IMR-90 (cell line): Measurements from ENCODE around the gene IL6. TPM values are rescaled to one million over a fixed set of nuclear protein-coding genes. Genes with fewer than 3 reads are reported as not detected.

Experiments
- ATAC-seq: fragments of 200-7000 bp; cut with Tn5 transposase; 2 replicates; pipeline ENCODE4 v1.9.1; 2020; ENCODE audit warnings: low read depth, mild to moderate bottlenecking, moderate library complexity
- BruUV-seq: library from RNA; stranded (reverse); fragments of 400-500 nt; replicated peaks from 2 replicates; lab custom pipeline; 2021; lab: Mats Ljungman, UMichigan
- CTCF ChIA-PET: fragments of 300-600 bp; formaldehyde crosslinking; extraction: SDS; loops from one replicate; lab custom pipeline; 2021; ENCODE audit warnings: antibody characterized with exemption; lab: Yijun Ruan, JAX
- POLR2A ChIA-PET: fragments of 300-600 bp; sonication (Branson Sonifier 250); formaldehyde crosslinking; loops from one replicate; lab custom pipeline; 2022; ENCODE audit warnings: antibody characterized with exemption; ENCODE audit not compliant: unreplicated experiment; lab: Charles Lee
- DNase-seq: peaks from one replicate; pipeline ENCODE4 v3.0.0; 2013
- H2AFZ ChIP-seq: replicated peaks from 2 replicates; pipeline ENCODE3; 2013; ENCODE audit warnings: low read length, mild to moderate bottlenecking; ENCODE audit not compliant: poor library complexity
- H2AK5ac ChIP-seq: 2 replicates; pipeline ENCODE4 v1.6.1; 2013; ENCODE audit warnings: low read depth, low read length, inconsistent platforms
- H2AK9ac ChIP-seq: replicated peaks from 2 replicates; pipeline ENCODE3; 2013; ENCODE audit warnings: mild to moderate bottlenecking, low read depth, low read length, moderate library complexity; ENCODE audit not compliant: poor library complexity
- H2BK120ac ChIP-seq: 2 replicates; pipeline ENCODE4 v1.6.1; 2013; ENCODE audit warnings: low read depth, low read length, inconsistent platforms
- H2BK15ac ChIP-seq: 3 replicates; pipeline ENCODE4 v1.6.1; 2013; ENCODE audit warnings: low read depth, low read length, inconsistent platforms
- H2BK20ac ChIP-seq: 2 replicates; pipeline ENCODE4 v1.6.1; 2013; ENCODE audit warnings: low read depth, mild to moderate bottlenecking, inconsistent platforms, low read length, moderate library complexity
- H2BK5ac ChIP-seq: 2 replicates; pipeline ENCODE4 v1.6.1; 2013; ENCODE audit warnings: mild to moderate bottlenecking, low read depth, low read length, inconsistent platforms; ENCODE audit not compliant: poor library complexity, severe bottlenecking
- H3K14ac ChIP-seq: replicated peaks from 2 replicates; pipeline ENCODE4 v1.6.1; 2013; ENCODE audit warnings: low read depth, low read length, inconsistent platforms
- H3K18ac ChIP-seq: 2 replicates; pipeline ENCODE4 v1.6.1; 2013; ENCODE audit warnings: low read depth, low read length, control low read depth
- H3K23ac ChIP-seq: 2 replicates; pipeline ENCODE4 v1.6.1; 2013; ENCODE audit warnings: low read depth, low read length, inconsistent platforms
- H3K27ac ChIP-seq: 2 replicates; pipeline ENCODE4 v1.5.1; 2013; ENCODE audit warnings: mild to moderate bottlenecking, control low read depth, low read length; ENCODE audit not compliant: insufficient read depth
- H3K27me3 ChIP-seq: 2 replicates; pipeline ENCODE4 v1.6.1; 2013; ENCODE audit warnings: low read length; ENCODE audit not compliant: control insufficient read depth, insufficient read depth
- H3K36me3 ChIP-seq: 2 replicates; pipeline ENCODE4 v1.6.1; 2013; ENCODE audit warnings: low read length, mixed read lengths; ENCODE audit not compliant: control insufficient read depth, insufficient read depth
- H3K4ac ChIP-seq: 2 replicates; pipeline ENCODE4 v1.6.1; 2013; ENCODE audit warnings: low read depth, low read length, inconsistent platforms
- H3K4me1 ChIP-seq: 2 replicates; pipeline ENCODE4 v1.6.1; 2013; ENCODE audit warnings: low read length, mixed read lengths; ENCODE audit not compliant: control insufficient read depth, insufficient read depth
- H3K4me2 ChIP-seq: 2 replicates; pipeline ENCODE4 v1.6.1; 2013; ENCODE audit warnings: low read depth, mild to moderate bottlenecking, control low read depth, low read length, moderate library complexity
- H3K4me3 ChIP-seq: 2 replicates; pipeline ENCODE4 v1.5.1; 2013; ENCODE audit warnings: low read depth, mild to moderate bottlenecking, control low read depth, low read length, moderate library complexity; ENCODE audit not compliant: insufficient read depth
- H3K56ac ChIP-seq: 2 replicates; pipeline ENCODE4 v1.6.1; 2013; ENCODE audit warnings: low read length, inconsistent platforms; ENCODE audit not compliant: insufficient read depth; ENCODE audit errors: extremely low read depth
- H3K79me1 ChIP-seq, 2 experiments: 2 replicates each; pipeline ENCODE4 v1.6.1; 2013; ENCODE audit warnings: low read length in 2 of 2, inconsistent platforms in 1 of 2, low read depth in 1 of 2
- H3K9ac ChIP-seq: 2 replicates; pipeline ENCODE4 v1.6.1; 2013; ENCODE audit warnings: low read depth, low read length, control low read depth
- H3K9me1 ChIP-seq: 2 replicates; pipeline ENCODE4 v1.6.1; 2013; ENCODE audit warnings: low read length, inconsistent platforms; ENCODE audit not compliant: insufficient read depth
- H3K9me3 ChIP-seq: 2 replicates; pipeline ENCODE4 v1.6.1; 2013; ENCODE audit warnings: low read length; ENCODE audit not compliant: control insufficient read depth, insufficient read depth
- H4K20me1 ChIP-seq: 2 replicates; pipeline ENCODE4 v1.6.1; 2013; ENCODE audit warnings: low read length, inconsistent platforms; ENCODE audit not compliant: insufficient read depth
- H4K5ac ChIP-seq: 2 replicates; pipeline ENCODE4 v1.6.1; 2013; ENCODE audit warnings: mild to moderate bottlenecking, low read depth, low read length, control low read depth
- H4K8ac ChIP-seq, 2 experiments: 2 replicates each; pipeline ENCODE4 v1.6.1; 2013; ENCODE audit warnings: low read depth in 2 of 2, low read length in 2 of 2, control low read depth in 1 of 2, inconsistent platforms in 1 of 2
- H4K91ac ChIP-seq: 2 replicates; pipeline ENCODE4 v1.6.1; 2013; ENCODE audit warnings: low read depth, low read length, inconsistent platforms; ENCODE audit not compliant: insufficient read depth
- CTCF ChIP-seq: conservative IDR thresholded peaks from 2 replicates; pipeline ENCODE4 v1.5.1; 2012; ENCODE audit warnings: mild to moderate bottlenecking, low read depth, low read length, improper control_type of control experiment
- MAZ ChIP-seq: IDR thresholded peaks from 2 replicates; pipeline ENCODE4 v1.6.1; 2012; ENCODE audit warnings: low read depth, mild to moderate bottlenecking, low read length, improper control_type of control experiment, moderate library complexity, borderline replicate concordance
- MXI1 ChIP-seq: IDR thresholded peaks from 2 replicates; pipeline ENCODE4 v1.6.1; 2012; ENCODE audit warnings: low read depth, mild to moderate bottlenecking, low read length, moderate library complexity, borderline replicate concordance
- RAD21 ChIP-seq: IDR thresholded peaks from 2 replicates; pipeline ENCODE4 v1.6.1; 2012; ENCODE audit warnings: low read length, improper control_type of control experiment
- RCOR1 ChIP-seq: IDR thresholded peaks from 2 replicates; pipeline ENCODE4 v1.6.1; 2012; ENCODE audit warnings: mild to moderate bottlenecking, low read length, improper control_type of control experiment; ENCODE audit not compliant: insufficient replicate concordance
- WGBS, 2 experiments: methylation state at CpG; one replicate each; pipeline versions ENCODE4 v1.1.5 to v1.1.7; 2013; ENCODE audit warnings: missing lambda C conversion rate in 2 of 2; ENCODE audit not compliant: insufficient read length in 1 of 2; ENCODE audit errors: extremely low coverage in 2 of 2; 5-methylcytosine and 5-hydroxymethylcytosine counted together
- dilution Hi-C: fragments of 300-500 bp; cut with HindIII; formaldehyde crosslinking; loops from one replicate; pipeline ENCODE4 v1.14.3; 2018; ENCODE audit warnings: low sequenced_read_pairs; ENCODE audit not compliant: unreplicated experiment
- in situ Hi-C: fragments of 300-500 bp; cut with MboI; formaldehyde crosslinking; loops from 3 replicates; pipeline ENCODE4 v1.14.3; 2019; ENCODE audit warnings: low sequenced_read_pairs, inconsistent platforms, mixed read lengths
- intact Hi-C: fragments of 100-400 bp; cut with micrococcal nuclease; formaldehyde crosslinking; loops from 2 replicates; pipeline ENCODE4 v1.10.0; 2022
- polyA plus RNA-seq, 3 experiments: library from polyadenylated mRNA; depleted of rRNA; stranded (reverse); fragments of >200 nt; gene quantifications; 2 replicates each; pipeline ENCODE4 v1.2.3, GENCODE V29; 2012; ENCODE audit warnings: low replicate concordance in 1 of 3
- total RNA-seq: library from RNA; depleted of rRNA; stranded (reverse); fragments of >200 nt; gene quantifications from 2 replicates; pipeline ENCODE4 v1.2.3, GENCODE V29; 2012

The IL6 gene
- total and polyA plus RNA-seq, 2 of the 4 experiments (the other 2 are of a cell fraction), result 15.2 to 50.8 TPM

- peak overlapping the region; percentile 80 for H4K5ac ChIP-seq
- peak overlapping the region; percentile 77 to 78 for H4K8ac ChIP-seq
- peak overlapping the region; percentile 87 for H2BK20ac ChIP-seq
- peak overlapping the region; percentile 85 for H2AK5ac ChIP-seq
- H3K9ac ChIP-seq, result peak overlapping the region; percentile 7; the same call in 1 of the 2 replicates
- no peak for TF ChIP-seq RAD21
- TF ChIP-seq MAZ, result no peak
- TF ChIP-seq MXI1, result no peak
- TF ChIP-seq CTCF, result no peak
- TF ChIP-seq RCOR1, result no peak
- ATAC-seq, result no peak
- H3K4me3 ChIP-seq, result no peak overlapping the region
- dilution Hi-C loops, result no loop called here
- H3K79me1 ChIP-seq, result peaks cover 5 to 21% of the 10 kb centered on the region in 2 experiments; a peak in 2 of 4 replicates
- peak overlapping the region; percentile 86 for H4K91ac ChIP-seq
- in situ Hi-C loops, result loop anchor here (5.0 kb wide), 1 partner anchor 160 kb away; no protein-coding TSS in a partner anchor
- H3K27me3 ChIP-seq, result no peaks in the 10 kb centered on the region
- no peaks in the 10 kb centered on the region for H3K36me3 ChIP-seq
- H3K4me2 ChIP-seq, result no peak overlapping the region
- peak overlapping the region; percentile 96 for H3K4ac ChIP-seq
- peak overlapping the region; percentile 69 for H3K18ac ChIP-seq
- peak overlapping the region; percentile 90 for H3K14ac ChIP-seq
- intact Hi-C loops, result no loop called here
- peak overlapping the region; percentile 34 for H2AK9ac ChIP-seq
- peak overlapping the region; percentile 16 for H3K27ac ChIP-seq
- POLR2A ChIA-PET, result interaction anchor here (0.7 kb wide), 1 partner anchor 146 kb away, joined by 3 read pairs; no protein-coding TSS in a partner anchor
- no CpG with 5 or more reads among the region's 6 CpGs for WGBS, 2 experiments
- peak overlapping the region; percentile 95 for H2BK15ac ChIP-seq
- peak overlapping the region; percentile 70 for H2BK5ac ChIP-seq
- H3K4me1 ChIP-seq, result peaks cover 27% of the 10 kb centered on the region
- peaks cover 16% of the 10 kb centered on the region for H3K9me1 ChIP-seq
- peak overlapping the region; percentile 93 for H2BK120ac ChIP-seq
- peak overlapping the region; percentile 66 for H2AFZ ChIP-seq
- no peaks in the 10 kb centered on the region for H3K9me3 ChIP-seq
- H3K23ac ChIP-seq, result peak overlapping the region; percentile 74; the same call in 1 of the 2 replicates
- BruUV-seq, result no TSS peak
- CTCF ChIA-PET, result interaction anchor here (0.7 kb wide), 1 partner anchor 134 kb away, joined by 3 read pairs; no protein-coding TSS in a partner anchor
- no peaks in the 10 kb centered on the region for H4K20me1 ChIP-seq
- no peak for DNase-seq
- no peak overlapping the region for H3K56ac ChIP-seq
These were observed 4.3 kb upstream of the IL6 start for GRCh38 chr7:22722536-22723180.
